HT1080 (cell line): ENCODE data around the gene GET3. TPM values are rescaled to one million over a fixed set of nuclear protein-coding genes. Genes with fewer than 3 reads are reported as not detected.
A peak's percentile ranks its signal among the peaks of the same experiment; 100 is the strongest.
"Not testable (repeated sequence)": the region's sequence is repeated elsewhere in the genome, so short reads cannot be mapped to it uniquely, and the experiment has no call there.

Experiments
- DNase-seq: peaks from one replicate; pipeline ENCODE4 v3.0.0-alpha.2; 2015; ENCODE audit warnings: low read depth
- polyA plus RNA-seq, 2 experiments: library from polyadenylated mRNA; depleted of rRNA; stranded (reverse); fragments of >200 nt; gene quantifications; 2 replicates each; pipeline ENCODE4 v1.2.3, GENCODE V29; 2015
- total RNA-seq: library from RNA; depleted of rRNA; stranded (reverse); fragments of >200 nt; shearing (Covaris generic); gene quantifications from 2 replicates; pipeline ENCODE4 v1.2.3, GENCODE V29; 2014; rRNA removed

GET3 gene
- total RNA-seq, result 138 and 140 TPM in 2 replicates
- polyA plus RNA-seq (2015; cell fraction: cytosol; rRNA removed), result 97.2 and 111 TPM in 2 replicates
- polyA plus RNA-seq (2015; cell fraction: nucleus; rRNA removed), result 64.6 and 73.6 TPM in 2 replicates

- DNase-seq, result peak; percentile 100
Measured at GRCh38 chr19:12736995-12737834, at the start of gene GET3. TSS of gene GET3 (plus strand) at chr19:12737497. CDS start at chr19:12737506, 9 bp downstream.

GRCh38 chr19:12689012-12689411 is 48.3 kb upstream of the GET3 start:
- DNase-seq, result no peak

- DNase-seq, result no peak
Measured at GRCh38 chr19:12689581-12690216, 47.6 kb upstream of the GET3 start.

- no peak for DNase-seq
Measured at GRCh38 chr19:12692960-12693359, 44.3 kb upstream of the GET3 start.

- DNase-seq, result no peak
Measured at GRCh38 chr19:12694641-12695040, 42.7 kb upstream of the GET3 start.

- DNase-seq, result peak; percentile 50
Measured at GRCh38 chr19:12695096-12695495, 42.2 kb upstream of the GET3 start.

GRCh38 chr19:12695514-12695913 is 41.8 kb upstream of the GET3 start:
- no peak for DNase-seq

GRCh38 chr19:12695997-12696365 is 41.3 kb upstream of the GET3 start:
- no peak for DNase-seq

GRCh38 chr19:12696366-12697335 is 40.6 kb upstream of the GET3 start, which contains the start of gene FBXW9:
TSS of gene FBXW9 (minus strand) at chr19:12696631. CDS start at chr19:12696581, 50 bp downstream.
- peak; percentile 88 for DNase-seq

GRCh38 chr19:12697425-12697824 is 39.9 kb upstream of the GET3 start:
- DNase-seq, result not testable (repeated sequence)

- no peak for DNase-seq
Measured at GRCh38 chr19:12698138-12698537, 39.2 kb upstream of the GET3 start.

- no peak for DNase-seq
Measured at GRCh38 chr19:12701596-12702282, 35.6 kb upstream of the GET3 start.

- DNase-seq, result peak; percentile 38
Measured at GRCh38 chr19:12703046-12703445, 34.3 kb upstream of the GET3 start.

GRCh38 chr19:12705169-12705568 is 32.1 kb upstream of the GET3 start:
- no peak for DNase-seq

- no peak for DNase-seq
Measured at GRCh38 chr19:12705654-12706331, 31.5 kb upstream of the GET3 start.

- no peak for DNase-seq
Measured at GRCh38 chr19:12706332-12706718, 31.0 kb upstream of the GET3 start.

GRCh38 chr19:12708641-12709040 is 28.7 kb upstream of the GET3 start:
- no peak for DNase-seq

GRCh38 chr19:12711187-12711586 is 26.1 kb upstream of the GET3 start:
- no peak for DNase-seq

- DNase-seq, result not testable (repeated sequence)
Measured at GRCh38 chr19:12712077-12712476, 25.2 kb upstream of the GET3 start.

GRCh38 chr19:12713304-12713703 is 24.0 kb upstream of the GET3 start:
- DNase-seq, result not testable (repeated sequence)
